BLaER1 (cell line): ENCODE measurements around the gene LIMS2.
A peak's percentile ranks its signal among the peaks of the same experiment; 100 is the strongest.

Experiments used
- H3K27ac ChIP-seq: shearing (Covaris generic); formaldehyde crosslinking; 2 replicates; pipeline ENCODE4 v1.8.1; 2022
- H3K27me3 ChIP-seq: shearing (Covaris generic); formaldehyde crosslinking; 2 replicates; pipeline ENCODE4 v1.8.1; 2022
- H3K36me3 ChIP-seq: shearing (Covaris generic); formaldehyde crosslinking; 2 replicates; pipeline ENCODE4 v1.8.1; 2022
- H3K4me1 ChIP-seq: shearing (Covaris generic); formaldehyde crosslinking; 2 replicates; pipeline ENCODE4 v1.8.1; 2022
- H3K4me2 ChIP-seq: shearing (Covaris generic); formaldehyde crosslinking; 2 replicates; pipeline ENCODE4 v1.8.1; 2022
- H3K4me3 ChIP-seq: shearing (Covaris generic); formaldehyde crosslinking; 2 replicates; pipeline ENCODE4 v1.8.1; 2022
- H3K9ac ChIP-seq: shearing (Covaris generic); formaldehyde crosslinking; 2 replicates; pipeline ENCODE4 v1.8.1; 2022
- H3K9me3 ChIP-seq: shearing (Covaris generic); formaldehyde crosslinking; 2 replicates; pipeline ENCODE4 v1.8.1; 2022
- H4K20me1 ChIP-seq: shearing (Covaris generic); formaldehyde crosslinking; 2 replicates; pipeline ENCODE4 v1.8.1; 2022
- Cebpa-rat ChIP-seq: shearing (Covaris generic); IDR thresholded peaks from 2 replicates; pipeline ENCODE4 v1.8.1; 2022

Gene LIMS2

GRCh38 chr2:127635380-127636237 lies 39.7 kb downstream of the LIMS2 start:
- no peak overlapping the region for H3K4me3 ChIP-seq
- no peaks in the 10 kb centered on the region for H3K27me3 ChIP-seq
- H3K9ac ChIP-seq, result no peak overlapping the region; the same call in 1 of the 2 replicates
- no peaks in the 10 kb centered on the region for H4K20me1 ChIP-seq
- H3K36me3 ChIP-seq, result no peaks in the 10 kb centered on the region
- no peaks in the 10 kb centered on the region for H3K9me3 ChIP-seq
- H3K27ac ChIP-seq, result peak overlapping the region; percentile 97
- H3K4me2 ChIP-seq, result peak overlapping the region; percentile 99
- no peak for TF ChIP-seq Cebpa-rat
- H3K4me1 ChIP-seq, result peaks cover 100% of the 10 kb centered on the region

- Histone ChIP-seq H3K9ac (0 out of 2 replicates have a peak overlapping the region, but pooled peaks have one; percentile 73), H3K4me3 (no peak overlapping the region), H4K20me1 (no peaks in the 10 kb centered on the region), H3K36me3 (no peaks in the 10 kb centered on the region), H3K27ac (peak overlapping the region; percentile 97), H3K4me2 (peak overlapping the region; percentile 99), H3K27me3 (no peaks in the 10 kb centered on the region), H3K9me3 (no peaks in the 10 kb centered on the region), H3K4me1 (peaks cover 100% of the 10 kb centered on the region)
- no peak for TF ChIP-seq Cebpa-rat
Observed at GRCh38 chr2:127634626-127635379, 40.5 kb downstream of the LIMS2 start.

GRCh38 chr2:127634066-127634617 lies 41.2 kb downstream of the LIMS2 start:
- H3K27ac ChIP-seq, result peak overlapping the region; percentile 97
- peaks cover 100% of the 10 kb centered on the region for H3K4me1 ChIP-seq

GRCh38 chr2:127633556-127634065 lies 41.7 kb downstream of the LIMS2 start:
- Histone ChIP-seq H3K27ac (peak overlapping the region; percentile 97), H4K20me1 (no peaks in the 10 kb centered on the region), H3K4me2 (peak overlapping the region; percentile 99), H3K9me3 (no peaks in the 10 kb centered on the region), H3K36me3 (no peaks in the 10 kb centered on the region), H3K9ac (peak overlapping the region; percentile 73), H3K4me3 (no peak overlapping the region), H3K27me3 (no peaks in the 10 kb centered on the region), H3K4me1 (peaks cover 100% of the 10 kb centered on the region)
- no peak for TF ChIP-seq Cebpa-rat

More at GRCh38 chr2:127634066-127634617, 41.2 kb downstream of the LIMS2 start:
- Histone ChIP-seq H3K36me3 (no peaks in the 10 kb centered on the region), H3K4me2 (peak overlapping the region; percentile 99), H4K20me1 (no peaks in the 10 kb centered on the region), H3K9ac (peak overlapping the region; percentile 73), H3K4me3 (peak overlapping the region; percentile 9; the same call in 1 of the 2 replicates), H3K9me3 (no peaks in the 10 kb centered on the region), H3K27me3 (no peaks in the 10 kb centered on the region)
- TF ChIP-seq Cebpa-rat, result no peak

- Histone ChIP-seq H3K36me3 (no peaks in the 10 kb centered on the region), H3K9me3 (no peaks in the 10 kb centered on the region), H3K27ac (peak overlapping the region; percentile 97), H3K4me3 (peak overlapping the region; percentile 13; the same call in 1 of the 2 replicates), H3K27me3 (no peaks in the 10 kb centered on the region), H3K9ac (peak overlapping the region; percentile 73), H3K4me2 (peak overlapping the region; percentile 99), H4K20me1 (no peaks in the 10 kb centered on the region), H3K4me1 (peaks cover 99% of the 10 kb centered on the region)
- no peak for TF ChIP-seq Cebpa-rat
Observed at GRCh38 chr2:127632592-127633489, 42.5 kb downstream of the LIMS2 start.

- Histone ChIP-seq H3K27me3 (no peaks in the 10 kb centered on the region), H3K36me3 (no peaks in the 10 kb centered on the region), H3K4me2 (peak overlapping the region; percentile 99), H3K9ac (peak overlapping the region; percentile 73), H3K4me1 (peaks cover 99% of the 10 kb centered on the region), H3K9me3 (no peaks in the 10 kb centered on the region), H4K20me1 (no peaks in the 10 kb centered on the region), H3K27ac (peak overlapping the region; percentile 97), H3K4me3 (peak overlapping the region; percentile 13; the same call in 1 of the 2 replicates)
- no peak for TF ChIP-seq Cebpa-rat
Observed at GRCh38 chr2:127631997-127632581, 43.2 kb downstream of the LIMS2 start.

- Histone ChIP-seq H3K9ac (peak overlapping the region; percentile 73; the same call in 1 of the 2 replicates), H3K4me2 (peak overlapping the region; percentile 99), H4K20me1 (no peaks in the 10 kb centered on the region), H3K27me3 (no peaks in the 10 kb centered on the region), H3K4me3 (no peak overlapping the region; the same call in 1 of the 2 replicates), H3K27ac (peak overlapping the region; percentile 97), H3K4me1 (peaks cover 99% of the 10 kb centered on the region), H3K36me3 (no peaks in the 10 kb centered on the region), H3K9me3 (no peaks in the 10 kb centered on the region)
- TF ChIP-seq Cebpa-rat, result no peak
Observed at GRCh38 chr2:127631541-127631996, 43.8 kb downstream of the LIMS2 start.

GRCh38 chr2:127630864-127631540 lies 44.3 kb downstream of the LIMS2 start:
- no peak overlapping the region for H3K4me3 ChIP-seq
- no peaks in the 10 kb centered on the region for H3K36me3 ChIP-seq
- peaks cover 99% of the 10 kb centered on the region for H3K4me1 ChIP-seq
- no peaks in the 10 kb centered on the region for H4K20me1 ChIP-seq
- peak overlapping the region; percentile 97 for H3K27ac ChIP-seq
- TF ChIP-seq Cebpa-rat, result no peak
- no peaks in the 10 kb centered on the region for H3K9me3 ChIP-seq
- H3K9ac ChIP-seq, result peak overlapping the region; percentile 32; the same call in 1 of the 2 replicates
- H3K4me2 ChIP-seq, result peak overlapping the region; percentile 99
- H3K27me3 ChIP-seq, result no peaks in the 10 kb centered on the region
